ENCODE measurements around the gene VSIG4.

- TF ChIP-seq FOXK2 (IDR thresholded peaks at IDR 0.05), result no peak
- no peak for TF ChIP-seq NFRKB (IDR thresholded peaks at IDR 0.05)
- TF ChIP-seq ZNF384 (IDR thresholded peaks at IDR 0.05), result no peak
- no peak for TF ChIP-seq SP1 (IDR thresholded peaks at IDR 0.05)
- no peak for TF ChIP-seq SUZ12 (IDR thresholded peaks at IDR 0.05)
These were observed 17.9 kb downstream of the VSIG4 start for GRCh38 chrX:66021765-66022631.

Measured in HEK293T (cell line).